ENCODE results near the gene POLR1H.

The POLR1H gene

DNA sequence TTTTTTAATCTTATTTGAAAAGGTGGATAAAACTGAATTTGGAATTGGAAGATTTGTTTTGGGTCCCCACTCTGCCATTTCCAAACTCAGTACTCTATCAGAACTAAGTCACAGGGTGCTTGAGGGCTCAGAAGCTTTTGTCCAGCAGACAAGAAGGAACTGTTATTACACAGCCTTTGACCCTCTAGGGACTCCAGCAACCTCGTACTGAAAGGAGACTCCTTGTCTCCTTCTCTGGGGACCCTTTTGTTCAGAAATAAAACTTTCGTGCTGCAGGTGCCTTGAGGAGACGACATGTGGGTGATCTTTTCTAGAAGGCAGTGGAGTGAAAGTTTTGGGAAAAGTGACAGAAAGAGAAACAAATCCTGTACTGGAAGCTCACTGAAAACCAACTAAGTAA lies 7.4 kb upstream of the POLR1H start:
- Histone ChIP-seq H3K4me1 (ENCODE audit: low read length) (no peaks in the 10 kb centered on the region), H3K9me3 (ENCODE audit: insufficient read depth, low read length) (no peaks in the 10 kb centered on the region), H3K27ac (ENCODE audit: low read length) (no peak overlapping the region), H3K4me3 (ENCODE audit: low read length) (no peak overlapping the region), H4K20me1 (ENCODE audit: insufficient read depth, low read length) (no peaks in the 10 kb centered on the region), H3K4me2 (ENCODE audit: low read length) (no peak overlapping the region), H3K36me3 (replicated peaks; ENCODE audit: low read depth, low read length) (no peaks in the 10 kb centered on the region), H3K27me3 (ENCODE audit: low read depth, low read length) (no peaks in the 10 kb centered on the region), H2AFZ (ENCODE audit: low read depth, low read length) (no peak overlapping the region), H3K79me2 (ENCODE audit: low read length) (no peaks in the 10 kb centered on the region), H3K9ac (ENCODE audit: low read length) (no peak overlapping the region)
- no peak for TF ChIP-seq EZH2phosphoT487 (IDR thresholded peaks at IDR 0.05; ENCODE audit: low read depth)
- TF ChIP-seq, protein P1, sequence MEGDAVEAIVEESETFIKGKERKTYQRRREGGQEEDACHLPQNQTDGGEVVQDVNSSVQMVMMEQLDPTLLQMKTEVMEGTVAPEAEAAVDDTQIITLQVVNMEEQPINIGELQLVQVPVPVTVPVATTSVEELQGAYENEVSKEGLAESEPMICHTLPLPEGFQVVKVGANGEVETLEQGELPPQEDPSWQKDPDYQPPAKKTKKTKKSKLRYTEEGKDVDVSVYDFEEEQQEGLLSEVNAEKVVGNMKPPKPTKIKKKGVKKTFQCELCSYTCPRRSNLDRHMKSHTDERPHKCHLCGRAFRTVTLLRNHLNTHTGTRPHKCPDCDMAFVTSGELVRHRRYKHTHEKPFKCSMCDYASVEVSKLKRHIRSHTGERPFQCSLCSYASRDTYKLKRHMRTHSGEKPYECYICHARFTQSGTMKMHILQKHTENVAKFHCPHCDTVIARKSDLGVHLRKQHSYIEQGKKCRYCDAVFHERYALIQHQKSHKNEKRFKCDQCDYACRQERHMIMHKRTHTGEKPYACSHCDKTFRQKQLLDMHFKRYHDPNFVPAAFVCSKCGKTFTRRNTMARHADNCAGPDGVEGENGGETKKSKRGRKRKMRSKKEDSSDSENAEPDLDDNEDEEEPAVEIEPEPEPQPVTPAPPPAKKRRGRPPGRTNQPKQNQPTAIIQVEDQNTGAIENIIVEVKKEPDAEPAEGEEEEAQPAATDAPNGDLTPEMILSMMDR (IDR thresholded peaks at IDR 0.05; ENCODE audit: low read depth, low read length), result no peak

- Histone ChIP-seq H3K4me3 (ENCODE audit: low read length) (no peak overlapping the region), H3K4me2 (ENCODE audit: low read length) (no peak overlapping the region), H3K79me2 (ENCODE audit: low read length) (peaks cover 8% of the 10 kb centered on the region), H3K9me3 (ENCODE audit: insufficient read depth, low read length) (no peaks in the 10 kb centered on the region), H3K36me3 (replicated peaks; ENCODE audit: low read depth, low read length) (no peaks in the 10 kb centered on the region), H3K27me3 (ENCODE audit: low read depth, low read length) (no peaks in the 10 kb centered on the region), H3K9ac (ENCODE audit: low read length) (no peak overlapping the region), H2AFZ (ENCODE audit: low read depth, low read length) (no peak overlapping the region), H3K4me1 (ENCODE audit: low read length) (peaks cover 6% of the 10 kb centered on the region), H3K27ac (ENCODE audit: low read length) (no peak overlapping the region), H4K20me1 (ENCODE audit: insufficient read depth, low read length) (no peaks in the 10 kb centered on the region)
- TF ChIP-seq, protein P1 (IDR thresholded peaks at IDR 0.05; ENCODE audit: low read depth, low read length), result no peak
- TF ChIP-seq EZH2phosphoT487 (IDR thresholded peaks at IDR 0.05; ENCODE audit: low read depth), result no peak
Measured at GRCh38 chr6:30055513-30055912, 5.6 kb upstream of the POLR1H start.

GRCh38 chr6:30060606-30061091 lies 416 bp upstream of the POLR1H start:
- Histone ChIP-seq H2AFZ (ENCODE audit: low read depth, low read length) (peak overlapping the region; percentile 98), H3K27ac (ENCODE audit: low read length) (peak overlapping the region; percentile 50), H3K4me2 (ENCODE audit: low read length) (peak overlapping the region; percentile 84), H3K4me3 (ENCODE audit: low read length) (peak overlapping the region; percentile 99), H4K20me1 (ENCODE audit: insufficient read depth, low read length) (no peaks in the 10 kb centered on the region), H3K27me3 (ENCODE audit: low read depth, low read length) (no peaks in the 10 kb centered on the region), H3K9me3 (ENCODE audit: insufficient read depth, low read length) (no peaks in the 10 kb centered on the region), H3K9ac (ENCODE audit: low read length) (peak overlapping the region; percentile 92), H3K36me3 (replicated peaks; ENCODE audit: low read depth, low read length) (peaks cover 8% of the 10 kb centered on the region), H3K79me2 (ENCODE audit: low read length) (peaks cover 24% of the 10 kb centered on the region), H3K4me1 (ENCODE audit: low read length) (peaks cover 10% of the 10 kb centered on the region)
- no peak for TF ChIP-seq EZH2phosphoT487 (IDR thresholded peaks at IDR 0.05; ENCODE audit: low read depth)
- TF ChIP-seq, protein P1 (IDR thresholded peaks at IDR 0.05; ENCODE audit: low read depth, low read length), result no peak

DNA sequence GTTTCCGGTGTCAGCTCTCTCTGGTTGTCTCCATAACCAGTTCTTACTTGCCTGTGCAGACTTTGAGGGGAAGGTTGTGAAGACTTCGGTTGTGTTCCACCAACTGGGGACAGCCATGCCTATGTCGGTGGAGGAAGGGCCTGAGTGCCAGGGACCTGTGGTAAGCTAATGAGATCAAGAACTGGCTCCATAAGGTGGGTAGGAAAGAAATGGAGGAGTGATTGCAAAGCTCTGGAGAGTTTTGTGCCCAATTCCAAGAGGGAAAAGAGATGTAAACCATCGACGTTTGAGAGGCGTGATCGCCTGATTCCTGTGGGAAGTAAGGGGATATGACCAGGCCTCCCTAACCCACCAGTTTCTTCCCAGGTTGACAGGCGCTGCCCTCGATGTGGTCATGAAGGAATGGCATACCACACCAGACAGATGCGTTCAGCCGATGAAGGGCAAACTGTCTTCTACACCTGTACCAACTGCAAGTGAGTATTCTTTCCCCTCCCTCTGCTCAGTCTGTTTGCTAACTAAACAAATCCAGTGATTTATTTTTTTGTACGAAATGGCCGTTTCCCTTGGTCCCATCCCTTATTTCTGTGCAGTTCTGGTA lies 893 bp downstream of the POLR1H start:
- H3K4me3 ChIP-seq (ENCODE audit: low read length), result peak overlapping the region; percentile 99
- no peaks in the 10 kb centered on the region for H3K9me3 ChIP-seq (ENCODE audit: insufficient read depth, low read length)
- peaks cover 8% of the 10 kb centered on the region for H3K36me3 ChIP-seq (replicated peaks; ENCODE audit: low read depth, low read length)
- peak overlapping the region; percentile 90 for H2AFZ ChIP-seq (ENCODE audit: low read depth, low read length)
- peaks cover 24% of the 10 kb centered on the region for H3K79me2 ChIP-seq (ENCODE audit: low read length)
- no peaks in the 10 kb centered on the region for H4K20me1 ChIP-seq (ENCODE audit: insufficient read depth, low read length)
- H3K4me1 ChIP-seq (ENCODE audit: low read length), result peaks cover 15% of the 10 kb centered on the region
- peak overlapping the region; percentile 86 for H3K4me2 ChIP-seq (ENCODE audit: low read length)
- peak overlapping the region; percentile 26; the same call in 1 of the 2 replicates for H3K27ac ChIP-seq (ENCODE audit: low read length)
- H3K27me3 ChIP-seq (ENCODE audit: low read depth, low read length), result no peaks in the 10 kb centered on the region
- TF ChIP-seq, protein P1 (IDR thresholded peaks at IDR 0.05; ENCODE audit: low read depth, low read length), result no peak
- TF ChIP-seq EZH2phosphoT487 (IDR thresholded peaks at IDR 0.05; ENCODE audit: low read depth), result no peak
- H3K9ac ChIP-seq (ENCODE audit: low read length), result peak overlapping the region; percentile 92
